Cortex of kidney (tissue), 1 donor: ENCODE results near the gene CD9.

ENCODE experiments used
- DNase-seq: peaks from one replicate; lab custom pipeline; 2025; lab: John Stamatoyannopoulos, UW

The CD9 gene

GRCh38 chr12:6241495-6241894, 41.3 kb downstream of the CD9 start:
- no peak for DNase-seq

GRCh38 chr12:6249580-6249979, 49.4 kb downstream of the CD9 start:
- no peak for DNase-seq

- no peak for DNase-seq
Observed at GRCh38 chr12:6250343-6250742, 50.1 kb downstream of the CD9 start.

GRCh38 chr12:6253278-6253677, 53.1 kb downstream of the CD9 start:
- DNase-seq = no peak

GRCh38 chr12:6254491-6254890, 54.3 kb downstream of the CD9 start:
- DNase-seq = no peak

- no peak for DNase-seq
Observed at GRCh38 chr12:6257007-6257406, 56.8 kb downstream of the CD9 start.

- no peak for DNase-seq
Observed at GRCh38 chr12:6262211-6262610, 62.0 kb downstream of the CD9 start.

- DNase-seq = no peak
Observed at GRCh38 chr12:6262623-6263022, 62.4 kb downstream of the CD9 start.

GRCh38 chr12:6263931-6264330, 63.7 kb downstream of the CD9 start:
- no peak for DNase-seq

- no peak for DNase-seq
Observed at GRCh38 chr12:6264402-6265037, 64.3 kb downstream of the CD9 start.

GRCh38 chr12:6265038-6265405, 64.8 kb downstream of the CD9 start:
- DNase-seq = no peak

- no peak for DNase-seq
Observed at GRCh38 chr12:6266541-6266966, 66.4 kb downstream of the CD9 start.

GRCh38 chr12:6266971-6267721, 66.9 kb downstream of the CD9 start:
- DNase-seq = no peak

- no peak for DNase-seq
Observed at GRCh38 chr12:6268484-6269157, 68.4 kb downstream of the CD9 start.

- no peak for DNase-seq
Observed at GRCh38 chr12:6269986-6270385, 69.8 kb downstream of the CD9 start.

GRCh38 chr12:6271281-6271680, 71.1 kb downstream of the CD9 start:
- no peak for DNase-seq

- DNase-seq = no peak
Observed at GRCh38 chr12:6272300-6273204, 72.4 kb downstream of the CD9 start.

GRCh38 chr12:6273205-6273540, 73.0 kb downstream of the CD9 start:
- DNase-seq = no peak

- DNase-seq = no peak
Observed at GRCh38 chr12:6273541-6274230, 73.5 kb downstream of the CD9 start.

- no peak for DNase-seq
Observed at GRCh38 chr12:6274231-6275221, 74.3 kb downstream of the CD9 start.
